ENCODE measurements around the gene MAPT. TPM values are rescaled to one million over a fixed set of nuclear protein-coding genes. Genes with fewer than 3 reads are reported as not detected.
"Not testable (repeated sequence)": the region's sequence is repeated elsewhere in the genome, so short reads cannot be mapped to it uniquely, and the experiment has no call there.

MAPT gene
- total RNA-seq, 4 donors from 2014 or later: 4.2 to 11.1 (median 7.3) TPM

- H3K4me1 ChIP-seq: peaks cover 12 to 21% (median 20%) of the 10 kb centered on the region in 4 donors
- no peak overlapping the region for H3K4me3 ChIP-seq
- H3K27ac ChIP-seq (replicated peaks in 1 of 4): no peak overlapping the region
- TF ChIP-seq POLR2AphosphoS5 (IDR thresholded peaks at IDR 0.05) (no peak), POLR2A (IDR thresholded peaks at IDR 0.05; ENCODE audit: low read depth) (no peak), EP300 (IDR thresholded peaks at IDR 0.05) (no peak), CTCF (IDR thresholded peaks at IDR 0.05) (no peak)
- WGBS: 73% methylated on average over 7 of the region's 7 CpGs
- H3K36me3 ChIP-seq: no peaks in the 10 kb centered on the region
- DNase-seq (ENCODE audit: extremely low spot score): no peak
- no peaks in the 10 kb centered on the region for H3K9me3 ChIP-seq
- H3K27me3 ChIP-seq: no peaks in the 10 kb centered on the region
- intact Hi-C loops (cut with DNase I): loop anchor here (1.0 to 10.0 kb wide), 3 partner anchors 39 to 282 kb away; no protein-coding TSS in a partner anchor
These were observed 108.6 kb downstream of the MAPT start for GRCh38 chr17:46002973-46003316.

GRCh38 chr17:46003907-46004748 lies 109.8 kb downstream of the MAPT start:
- TF ChIP-seq EP300 (IDR thresholded peaks at IDR 0.05) (no peak), POLR2A (IDR thresholded peaks at IDR 0.05; ENCODE audit: low read depth) (no peak), POLR2AphosphoS5 (IDR thresholded peaks at IDR 0.05) (no peak), CTCF (IDR thresholded peaks at IDR 0.05) (no peak)
- Histone ChIP-seq H3K4me1 (peaks cover 12 to 21% (median 20%) of the 10 kb centered on the region in 4 donors), H3K27ac (replicated peaks in 1 of 4) (no peak overlapping the region), H3K9me3 (no peaks in the 10 kb centered on the region), H3K4me3 (no peak overlapping the region), H3K36me3 (no peaks in the 10 kb centered on the region), H3K27me3 (no peaks in the 10 kb centered on the region)
- no peak for DNase-seq (ENCODE audit: extremely low spot score)
- intact Hi-C loops (cut with DNase I): loop anchor here (5.0 to 10.0 kb wide), 2 partner anchors 38 to 281 kb away; no protein-coding TSS in a partner anchor
- WGBS: 59% methylated on average over 2 of the region's 6 CpGs

- not testable (repeated sequence) for H3K9me3 ChIP-seq; DNase-seq (ENCODE audit: extremely low spot score); H3K36me3 ChIP-seq; H3K4me3 ChIP-seq; H3K27me3 ChIP-seq; H3K27ac ChIP-seq (replicated peaks in 1 of 4)
- intact Hi-C loops (cut with DNase I): loop anchor here (10.0 kb wide), 1 partner anchor 279 kb away; no protein-coding TSS in a partner anchor
- WGBS: 94% methylated on average over 1 of the region's 1 CpG
- peaks cover 12 to 21% (median 20%) of the 10 kb centered on the region in 4 donors for H3K4me1 ChIP-seq
These were observed 111.7 kb downstream of the MAPT start for GRCh38 chr17:46006082-46006481.

GRCh38 chr17:46007461-46007965 lies 113.2 kb downstream of the MAPT start:
- H3K4me1 ChIP-seq: peaks cover 12 to 19% (median 19%) of the 10 kb centered on the region in 4 donors
- no peak for TF ChIP-seq POLR2AphosphoS5 (IDR thresholded peaks at IDR 0.05)
- 82% methylated on average over 2 of the region's 2 CpGs for WGBS
- H3K4me3 ChIP-seq: no peak overlapping the region
- intact Hi-C loops (cut with DNase I): loop anchor here (10.0 kb wide), 1 partner anchor 277 kb away; no protein-coding TSS in a partner anchor
- no peaks in the 10 kb centered on the region for H3K27me3 ChIP-seq
- no peak for DNase-seq (ENCODE audit: extremely low spot score)
- H3K9me3 ChIP-seq: no peaks in the 10 kb centered on the region
- no peaks in the 10 kb centered on the region for H3K36me3 ChIP-seq
- no peak overlapping the region for H3K27ac ChIP-seq (replicated peaks in 1 of 4)

GRCh38 chr17:46008591-46008990 lies 114.2 kb downstream of the MAPT start:
- TF ChIP-seq POLR2A (IDR thresholded peaks at IDR 0.05; ENCODE audit: low read depth) (no peak), POLR2AphosphoS5 (IDR thresholded peaks at IDR 0.05) (no peak), CTCF (IDR thresholded peaks at IDR 0.05) (no peak), EP300 (IDR thresholded peaks at IDR 0.05) (no peak)
- Histone ChIP-seq H3K27ac (replicated peaks in 1 of 4) (no peak overlapping the region), H3K9me3 (no peaks in the 10 kb centered on the region), H3K36me3 (no peaks in the 10 kb centered on the region), H3K4me3 (no peak overlapping the region), H3K27me3 (no peaks in the 10 kb centered on the region), H3K4me1 (peaks cover 6 to 9% (median 8%) of the 10 kb centered on the region in 4 donors)
- WGBS: 94% methylated on average over 9 of the region's 9 CpGs
- no peak for DNase-seq (ENCODE audit: extremely low spot score)
- intact Hi-C loops (cut with DNase I): loop anchor here (10.0 kb wide), 1 partner anchor 276 kb away; no protein-coding TSS in a partner anchor
